PC-3 (cell line): ENCODE data around the gene YBX2. TPM values are rescaled to one million over a fixed set of nuclear protein-coding genes. Genes with fewer than 3 reads are reported as not detected.

Source experiments
- ATAC-seq: fragments of 200-7000 bp; cut with Tn5 transposase; 2 replicates; pipeline ENCODE4 v1.9.1; 2020; ENCODE audit warnings: mild to moderate bottlenecking, moderate library complexity
- BruUV-seq: library from RNA; stranded (reverse); fragments of 400-500 nt; replicated peaks from 2 replicates; lab custom pipeline; 2021; lab: Mats Ljungman, UMichigan
- CTCF ChIA-PET: fragments of 300-600 bp; sonication (Branson Sonifier 250); formaldehyde crosslinking; loops from one replicate; lab custom pipeline; 2022; ENCODE audit warnings: antibody characterized with exemption; lab: Charles Lee
- POLR2A ChIA-PET: fragments of 300-600 bp; sonication (Branson Sonifier 250); formaldehyde crosslinking; loops from one replicate; lab custom pipeline; 2022; ENCODE audit warnings: antibody characterized with exemption; ENCODE audit not compliant: unreplicated experiment; lab: Charles Lee
- DNase-seq: peaks from one replicate; pipeline ENCODE4 v3.0.0-alpha.2; 2015
- H2AFZ ChIP-seq: fragments of 300-600 bp; sonication (generic); 2 replicates; pipeline ENCODE4 v1.6.0; 2016; ENCODE audit warnings: antibody characterized with exemption, low read length
- H3F3A ChIP-seq: fragments of 300-600 bp; sonication (generic); one replicate; pipeline ENCODE4 v1.6.0; 2017; ENCODE audit warnings: antibody characterized with exemption, low read length, control low read depth, mild to moderate bottlenecking; ENCODE audit not compliant: unreplicated experiment
- H3K27ac ChIP-seq: fragments of 300-600 bp; sonication (generic); 2 replicates; pipeline ENCODE4 v1.5.1; 2016; ENCODE audit warnings: mild to moderate bottlenecking, low read length
- H3K27me3 ChIP-seq: fragments of 300-600 bp; sonication (generic); 2 replicates; pipeline ENCODE4 v1.6.1; 2016; ENCODE audit warnings: low read length, mixed read lengths
- H3K36me3 ChIP-seq: fragments of 300-600 bp; sonication (generic); 2 replicates; pipeline ENCODE4 v1.6.1; 2016; ENCODE audit warnings: low read depth, mixed run types, low read length, mixed read lengths
- H3K4me1 ChIP-seq: fragments of 300-600 bp; sonication (generic); 2 replicates; pipeline ENCODE4 v1.5.1; 2016; ENCODE audit warnings: low read length; ENCODE audit not compliant: insufficient read depth
- H3K4me2 ChIP-seq: fragments of 300-600 bp; sonication (generic); 2 replicates; pipeline ENCODE4 v1.6.0; 2016; ENCODE audit warnings: low read length
- H3K4me3 ChIP-seq: fragments of 300-600 bp; sonication (generic); 2 replicates; pipeline ENCODE4 v1.5.1; 2016; ENCODE audit warnings: mild to moderate bottlenecking, low read length, mixed read lengths
- H3K79me2 ChIP-seq: fragments of 300-600 bp; sonication (generic); 2 replicates; pipeline ENCODE4 v1.6.1; 2017; ENCODE audit warnings: low read length, mixed read lengths
- H3K9ac ChIP-seq: fragments of 300-600 bp; sonication (generic); 2 replicates; pipeline ENCODE4 v1.6.0; 2016; ENCODE audit warnings: mild to moderate bottlenecking, low read length
- H3K9me2 ChIP-seq: fragments of 300-600 bp; sonication (generic); replicated peaks from 2 replicates; pipeline ENCODE4 v1.6.1; 2016; ENCODE audit warnings: mixed run types, low read length, mixed read lengths
- H3K9me3 ChIP-seq: fragments of 300-600 bp; sonication (generic); 2 replicates; pipeline ENCODE4 v1.6.1; 2016; ENCODE audit warnings: low read length, mixed read lengths
- H4K20me1 ChIP-seq: fragments of 300-600 bp; sonication (generic); 2 replicates; pipeline ENCODE4 v1.6.1; 2016; ENCODE audit warnings: low read length, mixed read lengths
- CTCF ChIP-seq: fragments of 300-600 bp; sonication (generic); conservative IDR thresholded peaks from 2 replicates; pipeline ENCODE4 v1.5.1; 2017; ENCODE audit warnings: antibody characterized with exemption, low read depth, mild to moderate bottlenecking, low read length
- EZH2 ChIP-seq: fragments of 300-600 bp; sonication (generic); IDR thresholded peaks from one replicate; pipeline ENCODE4 v1.6.1; 2017; ENCODE audit warnings: antibody characterized with exemption, mild to moderate bottlenecking, low read length; ENCODE audit not compliant: unreplicated experiment
- EZH2phosphoT487 ChIP-seq: fragments of 300-600 bp; sonication (generic); IDR thresholded peaks from 2 replicates; pipeline ENCODE4 v1.6.1; 2018; ENCODE audit warnings: mild to moderate bottlenecking, antibody characterized with exemption, low read length, borderline replicate concordance
- intact Hi-C: fragments of 100-400 bp; cut with micrococcal nuclease; formaldehyde crosslinking; loops from 2 replicates; pipeline ENCODE4 v1.9.0; 2023
- total RNA-seq: library from RNA; depleted of rRNA; stranded (reverse); fragments of >200 nt; gene quantifications from 2 replicates; pipeline ENCODE4 v1.2.3, GENCODE V29; 2014

The YBX2 gene
- total RNA-seq, 1 experiment from 2014 or later: 1.1 TPM

DNA sequence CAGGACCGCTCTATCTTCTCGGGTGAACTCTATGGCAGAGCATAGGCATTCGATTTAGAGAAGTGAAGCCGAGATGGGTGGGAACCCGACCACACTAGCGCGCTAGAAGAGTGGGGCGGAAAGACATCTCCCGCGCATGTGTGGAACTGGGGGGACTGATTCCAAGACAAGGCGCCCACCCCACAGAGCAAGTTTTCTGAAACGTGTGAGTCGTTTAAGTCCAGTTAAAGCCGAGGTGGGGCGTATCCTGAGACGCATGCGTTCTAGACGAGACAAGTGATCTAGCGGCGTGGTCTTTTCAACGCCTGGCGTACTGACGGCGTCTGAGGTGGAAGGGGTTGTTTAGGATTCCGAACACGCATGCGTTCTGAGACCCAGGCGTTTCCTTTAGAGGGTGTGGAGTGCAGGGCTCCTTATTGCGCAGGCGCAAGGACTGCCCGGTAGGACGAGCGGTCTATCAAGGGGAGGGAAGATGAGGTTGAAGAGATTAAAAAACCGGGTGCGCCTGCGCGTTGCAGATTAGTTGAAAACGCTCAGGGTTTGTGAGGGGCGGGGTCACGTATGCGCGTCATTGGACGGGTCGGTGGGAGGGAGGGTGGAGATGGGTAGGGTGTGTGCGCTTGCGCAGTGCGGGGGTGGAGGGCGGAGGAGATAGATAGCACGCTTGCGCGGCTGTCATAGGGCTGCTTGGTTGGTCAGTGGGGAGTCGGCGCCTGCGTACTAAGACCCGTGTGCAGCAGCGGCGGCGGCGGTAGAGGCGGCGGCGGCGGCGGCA is 12.7 kb upstream of the YBX2 start, which contains the start of gene EIF5A:
Gene EIF5A (plus strand): TSS at position 718 of the 775 bp plus-strand sequence. CDS start 2,008 bp downstream, outside the sequence.
- Histone ChIP-seq H3K4me2 (peak within 1 kb of the TSS; percentile 94), H3K4me3 (peak within 1 kb of the TSS; percentile 85), H3K79me2 (peaks cover 44% of the 10 kb centered on the region), H3F3A (peaks cover 3% of the 10 kb centered on the region), H4K20me1 (peaks cover 28% of the 10 kb centered on the region), H3K36me3 (peaks cover 28% of the 10 kb centered on the region), H3K9me3 (no peaks in the 10 kb centered on the region), H2AFZ (peak within 1 kb of the TSS; percentile 86), H3K4me1 (peaks cover 23% of the 10 kb centered on the region; the same call in 1 of the 2 replicates), H3K9ac (peak within 1 kb of the TSS; percentile 100), H3K27me3 (no peaks in the 10 kb centered on the region), H3K27ac (peak within 1 kb of the TSS; percentile 97), H3K9me2 (no peaks in the 10 kb centered on the region)
- ATAC-seq (peak; percentile 75), DNase-seq (peak; percentile 99)
- ChIA-PET POLR2A (no interaction called here), CTCF (no interaction called here)
- intact Hi-C loops: loop anchor here (5.0 kb wide), 2 partner anchors 65 to 260 kb away; partner anchors contain the start of gene GABARAP
- TF ChIP-seq EZH2 (no peak), EZH2phosphoT487 (no peak), CTCF (no peak)
- BruUV-seq: no TSS peak

DNA sequence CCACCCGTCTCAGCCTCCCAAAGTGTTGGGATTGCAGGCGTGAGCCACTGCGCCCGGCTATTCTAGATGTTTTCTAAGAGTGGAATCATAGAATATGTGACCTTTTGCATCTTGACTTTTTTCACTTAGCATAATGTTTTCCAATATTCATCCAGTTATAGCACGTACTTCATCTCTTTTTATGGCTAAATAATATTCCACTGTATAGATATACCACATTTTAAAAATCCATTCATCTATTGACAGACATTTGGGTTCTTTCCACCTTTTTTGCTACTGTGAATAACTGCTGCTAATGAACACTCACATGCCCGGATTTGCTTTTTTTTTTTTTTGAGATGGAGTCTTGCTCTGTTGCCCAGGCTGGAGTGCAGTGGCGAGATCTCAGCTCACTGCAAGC is 9.7 kb upstream of the YBX2 start:
- Histone ChIP-seq H3K9me3 (no peaks in the 10 kb centered on the region), H3K4me3 (no peak overlapping the region), H3K27me3 (no peaks in the 10 kb centered on the region), H3K36me3 (peaks cover 2% of the 10 kb centered on the region; the same call in 1 of the 2 replicates), H3F3A (no peaks in the 10 kb centered on the region), H3K27ac (no peak overlapping the region), H3K4me1 (peaks cover 5% of the 10 kb centered on the region; the same call in 1 of the 2 replicates), H2AFZ (no peak overlapping the region), H3K9me2 (no peaks in the 10 kb centered on the region), H3K79me2 (peaks cover 18% of the 10 kb centered on the region), H3K4me2 (no peak overlapping the region), H3K9ac (no peak overlapping the region), H4K20me1 (peaks cover 2% of the 10 kb centered on the region)
- intact Hi-C loops: no loop called here
- CTCF ChIA-PET: no interaction called here
- ATAC-seq (no peak), DNase-seq (no peak)
- BruUV-seq: no TSS peak
- no peak for TF ChIP-seq EZH2phosphoT487
- TF ChIP-seq EZH2: no peak
- TF ChIP-seq CTCF: no peak
- POLR2A ChIA-PET: no interaction called here
